ENCODE results near the gene FSHR. TPM values are rescaled to one million over a fixed set of nuclear protein-coding genes. Genes with fewer than 3 reads are reported as not detected.

The FSHR gene
- total RNA-seq, 4 donors from 2014 or later = not detected

DNA sequence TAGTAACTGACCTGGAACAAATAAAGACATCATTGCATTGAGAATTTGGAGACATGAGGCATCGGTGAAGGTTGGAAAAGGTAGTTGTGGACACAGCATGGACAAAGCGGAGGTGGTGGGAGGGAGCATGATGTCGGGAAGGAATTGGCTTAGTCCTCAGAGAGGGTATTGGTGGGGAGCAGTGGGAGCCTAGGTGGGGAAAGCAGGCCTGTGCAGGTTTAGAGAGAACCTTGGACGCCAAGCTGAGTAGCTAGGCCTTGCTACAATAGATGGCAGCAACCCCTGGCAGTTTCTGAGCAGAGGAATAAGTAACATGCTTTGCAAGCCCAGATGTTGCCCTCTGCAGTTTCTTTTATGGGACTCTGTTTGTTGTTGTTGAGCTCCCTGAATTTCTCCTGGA, 221.6 kb downstream of the FSHR start:
- no peaks in the 10 kb centered on the region for H3K9me3 ChIP-seq
- no peaks in the 10 kb centered on the region for H3K4me1 ChIP-seq
- no peak for DNase-seq (ENCODE audit: low spot score in 2 of 2)
- WGBS = 85% methylated on average over 4 of the region's 4 CpGs
- H3K36me3 ChIP-seq = no peaks in the 10 kb centered on the region
- TF ChIP-seq POLR2AphosphoS5 (IDR thresholded peaks at IDR 0.05) = no peak
- TF ChIP-seq EP300 (IDR thresholded peaks at IDR 0.05) = no peak
- TF ChIP-seq, protein P1, sequence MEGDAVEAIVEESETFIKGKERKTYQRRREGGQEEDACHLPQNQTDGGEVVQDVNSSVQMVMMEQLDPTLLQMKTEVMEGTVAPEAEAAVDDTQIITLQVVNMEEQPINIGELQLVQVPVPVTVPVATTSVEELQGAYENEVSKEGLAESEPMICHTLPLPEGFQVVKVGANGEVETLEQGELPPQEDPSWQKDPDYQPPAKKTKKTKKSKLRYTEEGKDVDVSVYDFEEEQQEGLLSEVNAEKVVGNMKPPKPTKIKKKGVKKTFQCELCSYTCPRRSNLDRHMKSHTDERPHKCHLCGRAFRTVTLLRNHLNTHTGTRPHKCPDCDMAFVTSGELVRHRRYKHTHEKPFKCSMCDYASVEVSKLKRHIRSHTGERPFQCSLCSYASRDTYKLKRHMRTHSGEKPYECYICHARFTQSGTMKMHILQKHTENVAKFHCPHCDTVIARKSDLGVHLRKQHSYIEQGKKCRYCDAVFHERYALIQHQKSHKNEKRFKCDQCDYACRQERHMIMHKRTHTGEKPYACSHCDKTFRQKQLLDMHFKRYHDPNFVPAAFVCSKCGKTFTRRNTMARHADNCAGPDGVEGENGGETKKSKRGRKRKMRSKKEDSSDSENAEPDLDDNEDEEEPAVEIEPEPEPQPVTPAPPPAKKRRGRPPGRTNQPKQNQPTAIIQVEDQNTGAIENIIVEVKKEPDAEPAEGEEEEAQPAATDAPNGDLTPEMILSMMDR (IDR thresholded peaks at IDR 0.05) = no peak
- TF ChIP-seq POLR2A (IDR thresholded peaks at IDR 0.05) = no peak
- no peak overlapping the region for H3K27ac ChIP-seq
- no peak overlapping the region for H3K4me3 ChIP-seq
- peaks cover 3% of the 10 kb centered on the region for H3K27me3 ChIP-seq

DNA sequence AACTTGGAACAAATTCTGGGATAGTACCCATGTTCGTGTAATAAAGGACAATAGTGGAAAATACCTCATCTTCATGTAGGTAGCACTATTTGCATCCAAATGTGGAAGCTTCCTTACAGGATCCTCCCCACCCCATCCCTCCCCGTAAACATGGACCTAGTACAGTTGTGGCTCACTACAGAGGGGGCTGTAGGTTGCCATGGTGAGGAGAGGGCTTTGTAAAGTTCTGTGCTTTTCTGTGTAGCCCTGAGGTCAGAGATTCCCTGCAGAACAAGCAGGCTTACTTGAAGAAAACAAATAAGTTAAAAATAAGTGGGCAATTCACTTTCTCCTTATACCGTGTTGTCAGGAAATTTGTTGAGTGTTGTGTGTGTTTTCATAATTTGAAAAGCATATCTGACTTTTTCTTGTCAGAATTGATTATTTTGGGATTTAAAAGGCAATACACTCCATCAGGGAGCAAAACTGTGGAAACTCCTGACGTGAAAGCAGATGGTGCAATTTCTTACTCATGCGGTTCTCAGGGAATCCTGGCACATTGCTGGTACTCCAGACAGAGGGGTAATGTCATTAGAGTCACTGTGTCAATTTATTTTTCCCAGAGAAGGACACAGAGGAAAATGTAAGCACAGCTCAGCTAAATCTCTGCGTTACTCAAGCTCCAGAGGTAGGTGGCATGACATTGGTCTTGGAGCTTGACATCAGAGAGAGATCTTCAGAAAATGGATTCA, 224.6 kb downstream of the FSHR start:
- no peaks in the 10 kb centered on the region for H3K4me1 ChIP-seq
- no peak overlapping the region for H3K4me3 ChIP-seq
- 77% methylated on average over 6 of the region's 6 CpGs for WGBS
- no peaks in the 10 kb centered on the region for H3K36me3 ChIP-seq
- H3K27ac ChIP-seq = no peak overlapping the region
- no peak for DNase-seq (ENCODE audit: low spot score in 2 of 2)
- TF ChIP-seq, protein P1 (IDR thresholded peaks at IDR 0.05) = no peak
- TF ChIP-seq POLR2AphosphoS5 (IDR thresholded peaks at IDR 0.05) = no peak
- TF ChIP-seq EP300 (IDR thresholded peaks at IDR 0.05) = no peak
- no peaks in the 10 kb centered on the region for H3K9me3 ChIP-seq
- H3K27me3 ChIP-seq = no peaks in the 10 kb centered on the region

DNA sequence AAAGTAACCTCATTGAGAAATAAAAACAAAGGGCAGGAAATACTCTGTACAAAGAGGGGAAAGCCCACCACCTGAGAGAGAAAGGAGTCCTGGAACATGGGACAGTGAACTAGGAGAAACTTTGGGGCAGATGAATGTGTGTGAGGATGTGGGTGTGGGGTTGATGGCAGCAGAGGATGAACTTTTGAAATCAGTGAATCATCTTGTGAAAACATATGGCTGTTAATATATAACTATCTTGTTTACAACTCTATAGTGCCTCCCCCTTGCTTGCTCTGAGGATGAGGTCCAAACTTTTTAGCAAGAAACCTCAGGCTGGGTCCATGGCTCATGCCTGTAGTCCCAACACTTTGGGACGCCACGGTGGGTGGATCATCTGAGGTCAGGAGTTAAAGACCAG, 227.0 kb downstream of the FSHR start:
- TF ChIP-seq POLR2A (IDR thresholded peaks at IDR 0.05) (no peak), POLR2AphosphoS5 (IDR thresholded peaks at IDR 0.05) (no peak), EP300 (IDR thresholded peaks at IDR 0.05) (no peak)
- TF ChIP-seq, protein P1 (IDR thresholded peaks at IDR 0.05) = no peak
- Histone ChIP-seq H3K27ac (no peak overlapping the region), H3K4me1 (no peaks in the 10 kb centered on the region), H3K9me3 (no peaks in the 10 kb centered on the region), H3K27me3 (no peaks in the 10 kb centered on the region), H3K36me3 (no peaks in the 10 kb centered on the region), H3K4me3 (no peak overlapping the region)
- no peak for DNase-seq (ENCODE audit: low spot score in 2 of 2)
- WGBS = 82% methylated on average over 2 of the region's 2 CpGs

DNA sequence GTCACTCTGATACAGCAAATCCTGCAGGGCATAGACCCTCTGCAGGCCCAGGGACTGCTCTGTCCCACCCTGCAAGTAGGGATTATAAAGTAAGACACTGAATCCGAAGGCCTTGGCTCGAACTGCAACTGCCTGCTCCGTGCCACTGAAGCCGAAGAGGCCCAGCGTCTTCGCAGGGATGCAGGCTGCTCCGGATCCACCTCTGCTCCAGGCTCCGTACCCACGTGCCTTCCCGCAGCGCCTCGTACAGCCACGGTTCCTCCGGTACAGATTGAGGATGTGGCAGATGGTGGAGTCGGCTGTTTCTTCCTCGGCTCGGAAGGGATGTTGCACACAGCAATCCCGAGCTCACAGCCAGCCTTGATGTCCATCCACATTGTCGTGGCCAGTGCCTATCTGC, 238.4 kb downstream of the FSHR start:
- DNase-seq (ENCODE audit: low spot score in 2 of 2) = no peak
- no peaks in the 10 kb centered on the region for H3K9me3 ChIP-seq
- no peaks in the 10 kb centered on the region for H3K4me1 ChIP-seq
- no peak overlapping the region for H3K27ac ChIP-seq
- TF ChIP-seq POLR2AphosphoS5 (IDR thresholded peaks at IDR 0.05) (no peak), EP300 (IDR thresholded peaks at IDR 0.05) (no peak), POLR2A (IDR thresholded peaks at IDR 0.05) (no peak)
- TF ChIP-seq, protein P1 (IDR thresholded peaks at IDR 0.05) = no peak
- no peaks in the 10 kb centered on the region for H3K36me3 ChIP-seq
- H3K4me3 ChIP-seq = no peak overlapping the region
- 94% methylated on average over 13 of the region's 19 CpGs for WGBS
- H3K27me3 ChIP-seq = no peaks in the 10 kb centered on the region

DNA sequence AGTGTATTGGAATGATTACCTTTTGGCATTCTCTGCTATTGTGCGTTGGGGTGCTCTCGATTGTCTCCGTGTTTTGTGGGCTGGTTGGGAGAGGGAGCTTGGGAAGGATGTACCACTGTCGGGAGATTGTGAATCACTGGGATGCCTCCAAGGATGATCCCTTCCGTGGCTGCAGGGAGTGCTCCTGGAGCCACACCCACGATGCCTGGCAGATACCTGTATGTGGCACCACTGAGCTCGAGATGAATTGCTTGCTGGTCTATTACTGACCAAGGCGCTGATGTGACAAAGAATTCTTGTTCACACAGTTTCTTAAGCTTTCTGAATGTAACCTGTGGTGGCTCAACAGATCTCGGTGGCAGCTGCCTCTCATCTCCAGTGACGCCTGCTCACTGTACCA, 239.1 kb downstream of the FSHR start:
- H3K9me3 ChIP-seq = no peaks in the 10 kb centered on the region
- no peaks in the 10 kb centered on the region for H3K4me1 ChIP-seq
- TF ChIP-seq POLR2A (IDR thresholded peaks at IDR 0.05) (no peak), POLR2AphosphoS5 (IDR thresholded peaks at IDR 0.05) (no peak), EP300 (IDR thresholded peaks at IDR 0.05) (no peak)
- TF ChIP-seq, protein P1 (IDR thresholded peaks at IDR 0.05) = no peak
- H3K27me3 ChIP-seq = no peaks in the 10 kb centered on the region
- no peaks in the 10 kb centered on the region for H3K36me3 ChIP-seq
- 62% methylated on average over 9 of the region's 10 CpGs for WGBS
- no peak overlapping the region for H3K27ac ChIP-seq
- no peak overlapping the region for H3K4me3 ChIP-seq
- no peak for DNase-seq (ENCODE audit: low spot score in 2 of 2)
